TTC549 (cell line): Measurements from ENCODE around the gene SND1.

Experiments
- FAIRE-seq: peaks from 2 replicates; lab custom pipeline; 2012; peaks lifted over from hg19 to GRCh38; lab: Jason Lieb, UNC

Gene SND1

DNA sequence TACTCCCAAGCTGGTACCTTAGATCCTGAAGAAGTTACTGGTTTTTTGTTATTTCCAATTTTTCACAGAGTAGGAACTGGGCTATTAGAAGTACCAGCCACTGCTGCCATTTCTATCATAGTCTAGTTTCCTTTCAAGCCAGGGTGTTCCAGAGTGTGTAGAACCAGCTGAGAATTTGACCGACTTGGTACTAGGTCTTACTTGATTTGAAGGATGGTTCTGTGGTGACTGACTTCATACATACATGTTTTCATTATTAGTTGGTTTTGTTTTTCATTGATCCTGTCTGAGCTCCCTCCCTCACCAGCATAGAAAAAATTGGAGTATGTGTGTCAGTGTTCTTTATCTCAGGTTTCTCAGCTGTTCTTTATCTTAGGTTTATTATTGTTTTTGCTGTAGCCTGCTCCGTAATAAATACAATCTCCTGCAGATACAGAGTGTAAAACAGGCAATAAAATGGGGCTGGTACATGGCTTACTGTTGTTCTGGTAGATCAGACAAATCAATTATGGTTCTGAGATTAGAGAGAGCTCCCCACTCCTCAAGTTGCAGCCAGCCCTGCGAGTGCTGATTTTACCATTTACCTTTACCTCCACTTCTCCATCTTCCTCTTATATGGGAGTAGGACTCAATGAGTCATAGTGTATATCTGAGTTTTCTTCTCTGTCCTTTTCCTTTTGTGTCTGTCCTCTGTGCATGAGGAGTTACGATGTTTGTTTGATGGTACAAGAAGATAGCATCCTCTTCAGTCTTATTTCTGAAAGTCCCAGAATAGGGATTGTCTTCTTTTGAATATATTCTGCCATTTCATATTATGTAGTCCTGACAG lies 256.6 kb downstream of the SND1 start:
- FAIRE-seq = no peak

DNA sequence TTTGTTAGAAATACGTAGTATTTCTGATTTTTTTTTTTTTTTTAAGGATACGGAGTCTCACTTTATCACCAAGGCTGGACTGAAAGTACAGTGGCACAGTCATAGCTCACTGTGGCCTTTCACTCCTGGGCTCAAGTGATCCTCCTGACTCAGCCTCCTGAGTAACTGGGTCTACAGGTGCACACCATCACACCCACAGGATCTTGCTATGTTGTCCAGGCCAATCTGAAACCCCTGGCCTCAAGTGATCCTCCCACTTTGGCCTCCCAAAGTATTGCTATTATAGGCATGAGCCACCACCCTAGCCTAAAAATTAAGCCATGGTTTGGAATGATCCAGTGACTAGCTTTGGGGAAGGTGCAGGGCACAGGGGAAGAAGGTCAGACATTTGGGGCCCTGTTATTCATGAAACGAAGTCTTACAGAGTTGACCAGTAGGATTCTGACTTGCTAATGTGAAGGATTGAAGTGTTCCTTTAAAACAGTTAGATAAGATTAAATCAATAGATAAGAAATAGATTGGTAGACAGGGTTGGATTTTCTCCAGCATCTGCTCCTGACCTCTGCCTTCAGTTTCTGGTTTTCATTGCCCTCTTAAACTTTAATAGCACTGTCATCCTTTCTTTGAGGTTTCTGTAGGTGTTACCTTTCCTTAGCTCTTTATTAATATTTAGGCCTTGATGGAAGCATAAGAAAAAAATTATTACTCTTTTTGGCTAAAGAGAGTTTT lies 257.6 kb downstream of the SND1 start:
- no peak for FAIRE-seq

DNA sequence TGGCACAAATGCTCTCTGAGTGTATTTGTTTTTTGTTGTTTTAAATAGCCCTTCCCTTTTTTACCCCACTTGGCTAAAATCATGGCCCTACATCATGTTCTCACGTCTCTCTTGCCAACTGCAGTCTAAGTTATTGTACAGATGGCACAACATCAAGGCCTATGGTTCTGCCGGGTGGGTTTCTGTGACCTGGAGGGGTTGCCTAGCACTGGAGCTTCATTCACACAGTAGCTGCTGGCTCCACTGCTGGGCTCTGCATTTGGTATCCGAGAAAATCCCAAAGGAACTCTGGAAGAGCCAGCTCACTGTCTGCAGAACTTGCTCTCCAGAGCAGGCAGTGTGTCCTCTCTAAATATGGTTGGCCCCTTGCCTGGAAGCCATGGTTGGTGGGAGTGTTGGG lies 258.7 kb downstream of the SND1 start:
- FAIRE-seq = no peak

DNA sequence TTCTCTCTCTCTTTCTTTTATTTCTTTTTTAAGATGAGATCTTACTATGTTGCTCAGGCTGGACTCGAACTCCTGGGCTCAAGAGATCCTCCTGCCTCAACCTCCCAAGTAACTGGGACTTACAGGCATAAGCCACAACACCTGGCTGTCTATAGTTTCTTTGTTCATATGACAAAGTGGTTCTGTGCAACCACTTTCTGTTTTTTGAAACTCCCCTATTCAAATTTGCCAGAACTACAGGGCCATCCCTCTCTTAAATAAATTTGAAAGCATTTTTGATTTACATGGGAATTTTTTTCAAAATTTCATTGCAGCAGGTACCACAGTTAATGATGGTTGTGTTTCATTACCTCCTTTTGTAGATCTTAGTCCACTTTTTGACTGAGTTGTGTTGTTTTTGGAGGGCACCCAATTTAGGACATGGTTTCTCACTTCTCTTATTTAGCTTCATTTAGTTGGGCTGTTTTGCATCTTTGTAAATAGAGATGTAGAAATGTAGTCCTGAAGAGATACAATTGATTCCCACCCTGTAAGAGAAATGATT lies 260.0 kb downstream of the SND1 start:
- no peak for FAIRE-seq

DNA sequence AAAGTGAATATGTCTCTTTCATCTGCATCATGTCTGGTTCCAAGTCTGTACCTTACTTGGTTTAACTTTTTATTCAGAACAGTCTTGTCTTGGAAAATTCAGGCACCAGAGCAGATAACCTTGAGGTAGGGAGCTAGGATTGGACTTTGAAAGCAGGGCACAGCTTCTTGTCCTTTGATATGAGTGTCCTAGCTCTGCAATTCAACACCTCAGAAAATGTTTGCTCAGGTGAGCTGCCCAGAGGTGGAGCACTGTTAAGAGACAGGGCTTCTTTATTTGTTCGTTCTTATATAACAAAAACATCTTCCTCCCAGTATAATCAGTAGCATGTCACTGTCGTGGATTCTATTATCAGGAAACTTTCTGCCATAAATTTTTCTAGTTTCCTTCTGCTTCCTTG lies 260.9 kb downstream of the SND1 start:
- no peak for FAIRE-seq

DNA sequence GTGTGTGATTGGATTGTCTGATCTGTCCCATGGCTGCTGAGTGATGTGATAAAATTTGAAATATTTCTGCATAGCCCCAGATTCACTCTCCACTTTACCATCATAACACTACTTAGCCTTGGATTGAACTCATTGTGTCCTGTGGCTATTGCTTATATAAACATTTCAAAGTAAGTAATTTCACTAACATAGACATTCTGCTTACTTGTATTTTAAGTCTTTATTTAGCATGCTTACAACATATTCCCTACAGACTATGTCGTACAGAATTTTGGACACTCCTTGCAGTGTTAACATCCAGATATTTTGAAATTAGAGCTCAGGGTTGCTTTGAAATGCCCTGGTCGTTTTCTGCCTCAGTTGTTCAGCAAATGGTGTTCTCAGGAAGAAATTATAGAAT lies 261.7 kb downstream of the SND1 start:
- no peak for FAIRE-seq

DNA sequence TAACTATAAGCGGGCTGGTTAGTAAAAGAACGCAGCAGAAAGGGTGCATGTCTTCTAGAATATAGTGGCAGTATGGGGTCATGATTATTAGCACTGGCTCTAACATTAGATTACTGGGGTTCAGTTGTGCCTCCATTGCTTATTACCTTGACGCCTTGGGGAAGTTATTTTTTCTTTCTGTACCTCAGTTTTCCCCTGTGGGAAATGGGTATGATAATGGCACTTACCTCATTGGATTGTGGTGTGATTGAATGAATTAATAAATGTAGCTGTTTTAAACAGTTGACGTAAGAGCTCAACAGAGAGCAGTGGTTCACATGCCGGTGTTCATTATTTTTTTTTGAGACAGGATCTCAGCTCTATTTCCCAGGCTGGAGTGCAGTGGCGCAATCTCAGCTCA lies 262.7 kb downstream of the SND1 start:
- FAIRE-seq = no peak

GRCh38 chr7:127916735-127917134 lies 264.7 kb downstream of the SND1 start:
- no peak for FAIRE-seq

GRCh38 chr7:127918130-127918529 lies 266.1 kb downstream of the SND1 start:
- no peak for FAIRE-seq

GRCh38 chr7:127920787-127921438 lies 268.9 kb downstream of the SND1 start:
- no peak for FAIRE-seq

DNA sequence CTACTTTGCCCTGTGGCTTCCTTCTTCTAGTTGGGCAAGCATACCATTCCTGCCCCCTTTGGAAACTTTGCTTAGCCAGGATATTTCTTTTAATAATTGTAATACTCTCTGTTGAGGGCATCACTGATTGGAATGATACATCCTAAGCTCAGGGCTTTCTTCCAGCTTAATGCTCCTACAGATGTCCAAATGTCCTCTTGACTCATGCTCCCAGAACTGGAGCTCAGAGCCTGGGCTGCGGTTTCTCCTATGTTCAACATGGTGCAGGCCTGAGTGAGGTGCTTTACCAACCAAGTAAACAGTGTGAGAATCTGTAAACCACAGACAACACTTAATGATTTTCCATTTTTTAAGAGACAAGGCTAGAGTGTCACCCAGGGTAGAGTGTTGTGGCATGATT lies 270.7 kb downstream of the SND1 start:
- no peak for FAIRE-seq

DNA sequence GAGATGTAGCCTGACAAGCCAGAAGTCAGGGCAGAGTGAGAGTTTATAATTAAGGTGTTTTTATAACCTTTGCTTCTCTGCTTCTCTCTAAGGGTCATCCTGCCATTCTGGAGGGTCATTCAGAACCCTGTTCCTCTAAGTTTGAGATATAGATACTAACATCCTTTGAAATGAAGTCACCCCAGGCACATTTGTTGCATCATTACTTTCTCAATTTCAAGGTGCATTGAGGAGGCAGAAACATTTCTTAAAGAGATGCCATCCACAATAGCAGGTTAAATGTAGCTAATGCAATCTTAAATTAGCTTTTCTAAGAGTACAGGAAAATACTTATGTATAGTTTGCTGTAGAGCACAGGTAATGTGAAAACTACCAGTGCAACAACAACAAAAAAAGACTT lies 272.9 kb downstream of the SND1 start:
- no peak for FAIRE-seq

GRCh38 chr7:127927348-127927696 lies 275.3 kb downstream of the SND1 start:
- no peak for FAIRE-seq

DNA sequence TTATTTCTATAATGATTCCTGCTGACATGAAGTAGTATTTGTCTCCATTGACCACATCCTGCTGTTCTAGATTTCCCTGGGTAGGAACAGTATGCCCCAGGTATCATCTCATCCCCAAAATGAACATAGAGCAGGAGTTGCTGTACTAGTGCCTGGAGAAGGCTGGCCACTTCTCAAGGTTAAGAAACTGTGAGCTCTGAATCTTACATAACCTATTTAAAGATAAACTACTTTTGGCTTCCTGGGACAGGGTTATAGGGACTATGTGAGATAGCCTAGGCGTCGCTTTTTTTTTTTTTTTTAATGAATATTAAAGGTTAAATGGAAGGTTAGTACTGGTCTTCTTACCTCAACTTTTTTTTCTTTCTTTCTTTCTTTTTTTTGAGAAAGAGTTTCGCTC lies 276.2 kb downstream of the SND1 start:
- FAIRE-seq = no peak

- no peak for FAIRE-seq
Observed at GRCh38 chr7:127928852-127929251, 276.9 kb downstream of the SND1 start.

DNA sequence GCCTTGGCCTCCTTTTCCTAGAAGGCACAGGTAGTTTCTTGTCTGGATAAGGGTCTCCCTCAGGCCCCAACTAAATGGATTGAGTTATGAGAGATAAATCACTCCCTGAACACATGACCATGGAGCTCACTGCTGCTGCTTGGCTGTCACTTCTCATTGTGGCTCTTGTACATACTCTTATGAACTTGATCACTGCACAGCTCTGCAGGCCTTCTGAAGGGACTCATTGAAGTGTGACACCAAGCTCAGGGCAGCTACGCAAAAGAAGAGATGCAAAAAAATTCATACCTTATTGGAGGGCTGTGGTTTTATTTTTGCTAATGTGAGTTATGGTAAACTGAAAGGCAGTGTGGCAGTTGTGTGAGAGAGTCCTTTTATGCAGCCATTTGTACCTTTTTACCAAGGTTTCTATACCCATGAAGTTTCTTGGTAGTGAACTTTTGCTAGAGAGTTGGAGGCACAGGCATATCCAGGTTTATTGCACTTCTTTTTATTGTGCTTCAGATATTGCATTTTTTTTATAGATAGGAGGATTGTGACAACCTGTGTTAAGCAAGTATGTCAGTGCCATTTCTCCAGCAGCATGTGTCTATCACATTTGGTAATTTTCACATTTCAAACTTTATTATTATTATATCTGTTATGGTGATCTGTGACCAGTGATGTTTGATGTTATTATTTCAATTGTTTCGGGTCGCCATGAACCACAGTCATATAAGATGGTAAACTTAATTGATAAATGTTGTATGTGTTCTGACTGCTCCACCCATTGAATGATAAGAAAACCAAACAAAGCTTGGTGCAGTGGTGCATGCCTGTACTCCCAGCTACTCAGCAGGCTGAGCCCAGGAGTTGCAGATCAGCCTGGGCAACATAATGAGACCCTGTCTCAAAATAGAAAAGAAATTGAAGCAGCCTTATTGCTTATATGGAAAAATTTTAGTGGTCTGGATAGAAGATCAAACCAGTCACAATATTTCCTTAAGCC lies 278.6 kb downstream of the SND1 start:
- FAIRE-seq = no peak

DNA sequence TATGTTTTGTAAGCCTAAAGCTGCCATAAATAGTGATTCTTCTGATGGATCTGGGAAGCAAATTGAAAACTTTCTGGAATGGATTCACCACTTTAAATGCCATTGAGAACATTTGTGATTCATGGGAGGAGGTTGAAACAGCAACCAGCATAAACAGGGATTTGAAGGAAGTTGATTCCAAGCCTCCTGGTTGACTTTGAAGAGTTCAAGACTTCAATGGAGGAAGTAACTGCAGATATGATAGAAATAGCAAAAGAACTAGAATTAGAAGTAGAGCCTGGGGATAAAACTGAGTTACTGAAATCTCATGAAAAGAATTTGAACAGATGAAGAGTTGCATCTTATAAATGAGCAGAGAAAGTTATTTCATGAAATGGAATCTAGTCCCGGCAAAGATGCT lies 280.1 kb downstream of the SND1 start:
- no peak for FAIRE-seq

- FAIRE-seq = no peak
Observed at GRCh38 chr7:127932496-127932895, 280.5 kb downstream of the SND1 start.

DNA sequence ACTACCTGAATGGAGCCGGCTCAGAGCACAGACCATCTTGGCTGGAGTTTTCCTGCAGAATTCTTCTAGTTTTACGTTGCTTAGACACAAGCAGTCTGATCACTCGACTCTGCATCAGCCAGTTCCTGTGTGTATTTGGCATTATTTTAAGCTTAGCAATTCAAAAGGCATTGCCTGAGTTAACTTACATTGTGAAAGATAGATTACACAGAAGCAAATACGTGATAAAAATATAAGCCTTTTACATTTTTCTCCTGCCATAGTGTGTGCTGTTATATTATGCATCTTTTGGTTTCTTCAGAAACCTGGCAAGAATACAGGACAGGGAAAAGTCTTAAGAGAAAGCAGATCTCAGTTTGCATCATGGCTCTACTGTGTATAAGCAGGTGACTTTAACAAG lies 281.2 kb downstream of the SND1 start:
- FAIRE-seq = no peak

- FAIRE-seq = no peak
Observed at GRCh38 chr7:127934711-127935110, 282.7 kb downstream of the SND1 start.

GRCh38 chr7:127935847-127936376 lies 283.9 kb downstream of the SND1 start:
- no peak for FAIRE-seq
